ENCODE measurements around the gene SLC43A1. TPM values are rescaled to one million over a fixed set of nuclear protein-coding genes. Genes with fewer than 3 reads are reported as not detected.
A peak's percentile ranks its signal among the peaks of the same experiment; 100 is the strongest.

SLC43A1 gene
- total and polyA plus RNA-seq, 2 of the 4 experiments (the other 2 are of a cell fraction) = 10.0 to 17.0 TPM

DNA sequence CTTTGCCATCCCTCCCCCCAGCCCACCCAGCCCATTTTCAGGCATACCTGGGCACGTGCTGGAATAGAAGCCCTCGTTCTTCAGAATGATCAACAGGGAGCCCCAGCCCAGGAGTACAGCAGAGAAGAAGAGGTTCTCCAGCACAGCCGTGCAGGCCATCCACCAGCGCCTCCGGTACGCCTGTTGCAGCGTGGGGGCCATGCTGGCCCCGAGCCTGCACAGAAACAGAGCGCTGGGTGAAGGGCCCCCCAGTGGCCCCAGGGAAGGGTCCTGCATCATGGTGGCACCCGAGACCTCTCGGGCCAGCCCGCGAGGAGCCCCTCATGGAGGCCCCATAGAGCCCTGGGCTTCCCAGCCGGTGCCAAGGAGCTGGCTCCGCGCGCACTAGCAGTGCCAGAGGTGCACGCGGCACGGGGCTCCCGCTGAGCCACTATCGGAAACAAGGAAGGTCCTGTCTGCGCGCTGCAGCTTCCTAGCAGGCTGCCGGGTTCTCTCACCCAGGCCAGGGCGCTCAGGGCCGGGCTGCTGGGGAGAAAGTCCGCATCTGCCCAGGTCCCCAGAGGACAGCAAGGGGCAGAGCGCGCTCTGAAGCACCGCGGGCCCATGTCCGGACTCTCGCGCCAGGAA is 1.5 kb downstream of the SLC43A1 start:
- Histone ChIP-seq H3K9me3 (ENCODE audit: control insufficient read depth, insufficient read depth, low read length) (no peaks in the 10 kb centered on the region), H3K4me3 (ENCODE audit: insufficient read depth, low read depth, low read length) (peak overlapping the region; percentile 95), H3K4ac (ENCODE audit: low read depth, low read length) (peak overlapping the region; percentile 77), H4K5ac (ENCODE audit: low read depth, low read length) (0 out of 2 replicates have a peak overlapping the region, but pooled peaks have one; percentile 28), H3K27ac (ENCODE audit: insufficient read depth, low read length) (peak overlapping the region; percentile 63), H3K4me2 (ENCODE audit: low read depth, low read length) (peak overlapping the region; percentile 91), H4K8ac (ENCODE audit: low read depth in 2 of 2, low read length in 2 of 2) (peak overlapping the region; percentile 77 to 96; a peak in 3 of 4 replicates), H3K18ac (ENCODE audit: low read depth, low read length) (peak overlapping the region; percentile 40; the same call in 1 of the 2 replicates), H3K27me3 (ENCODE audit: control insufficient read depth, insufficient read depth, low read length) (no peaks in the 10 kb centered on the region), H3K79me1 (ENCODE audit: low read depth in 1 of 2, low read length in 2 of 2) (peaks cover 7 to 24% of the 10 kb centered on the region in 2 experiments; a peak in 3 of 4 replicates), H3K56ac (ENCODE audit: extremely low read depth, insufficient read depth, low read length) (no peak overlapping the region), H3K23ac (ENCODE audit: low read depth, low read length) (peak overlapping the region; percentile 96), H4K91ac (ENCODE audit: insufficient read depth, low read depth, low read length) (peak overlapping the region; percentile 89), H3K36me3 (ENCODE audit: control insufficient read depth, insufficient read depth, low read length) (peaks cover 4% of the 10 kb centered on the region; the same call in 1 of the 2 replicates), H2BK120ac (ENCODE audit: low read depth, low read length) (peak overlapping the region; percentile 42; the same call in 1 of the 2 replicates), H3K9ac (ENCODE audit: low read depth, low read length) (peak overlapping the region; percentile 75), H2AK5ac (ENCODE audit: low read depth, low read length) (peak overlapping the region; percentile 70; the same call in 1 of the 2 replicates), H2BK15ac (ENCODE audit: low read depth, low read length) (no peak overlapping the region; the same call in 2 of the 3 replicates), H2AFZ (replicated peaks; ENCODE audit: low read length, poor library complexity) (peak overlapping the region; percentile 94), H2BK5ac (ENCODE audit: low read depth, low read length, poor library complexity, severe bottlenecking) (no peak overlapping the region), H3K14ac (replicated peaks; ENCODE audit: low read depth, low read length) (peak overlapping the region; percentile 83), H2BK20ac (ENCODE audit: low read depth, low read length) (no peak overlapping the region), H2AK9ac (replicated peaks; ENCODE audit: low read depth, low read length, poor library complexity) (peak overlapping the region; percentile 98), H4K20me1 (ENCODE audit: insufficient read depth, low read length) (peaks cover 7% of the 10 kb centered on the region; the same call in 1 of the 2 replicates), H3K4me1 (ENCODE audit: control insufficient read depth, insufficient read depth, low read length) (no peaks in the 10 kb centered on the region; the same call in 1 of the 2 replicates), H3K9me1 (ENCODE audit: insufficient read depth, low read length) (no peaks in the 10 kb centered on the region; the same call in 1 of the 2 replicates)
- DNase-seq = peak; percentile 33
- WGBS, 2 experiments (ENCODE audit: extremely low coverage in 2 of 2, insufficient read length in 1 of 2) = 20% methylated on average over 24 of the region's 35 CpGs; no CpG with 5 or more reads in 1 of the 2 experiments
- dilution Hi-C loops (cut with HindIII; ENCODE audit: low sequenced_read_pairs, unreplicated experiment) = no loop called here
- ATAC-seq (ENCODE audit: low read depth) = peak; percentile 28
- in situ Hi-C loops (cut with MboI; ENCODE audit: low sequenced_read_pairs) = loop anchor here (25.0 kb wide), 1 partner anchor 677 kb away; no protein-coding TSS in a partner anchor
- ChIA-PET POLR2A (ENCODE audit: unreplicated experiment) (interaction anchor here (0.6 kb wide), 1 partner anchor 250 kb away, joined by 4 read pairs; no protein-coding TSS in a partner anchor), CTCF (interaction anchor here (0.6 to 3.0 kb wide), 4 partner anchors 13 to 123 kb away, joined by 3 to 17 read pairs (median 11); no protein-coding TSS in a partner anchor)
- BruUV-seq (replicated peaks) = no TSS peak
- intact Hi-C loops (cut with micrococcal nuclease) = no loop called here
- TF ChIP-seq CEBPB (IDR thresholded peaks at IDR 0.05; ENCODE audit: low read depth, low read length) (no peak), BHLHE40 (IDR thresholded peaks at IDR 0.05; ENCODE audit: low read depth, low read length) (peak; percentile 34; the same call in 1 of the 2 replicates), NFE2L2 (IDR thresholded peaks at IDR 0.05; ENCODE audit: low read depth, low read length) (no peak), FOS (IDR thresholded peaks at IDR 0.05; ENCODE audit: low read depth, low read length) (no peak), CHD1 (IDR thresholded peaks at IDR 0.05; ENCODE audit: low read depth, low read length) (no peak)
- TF ChIP-seq, protein P1, sequence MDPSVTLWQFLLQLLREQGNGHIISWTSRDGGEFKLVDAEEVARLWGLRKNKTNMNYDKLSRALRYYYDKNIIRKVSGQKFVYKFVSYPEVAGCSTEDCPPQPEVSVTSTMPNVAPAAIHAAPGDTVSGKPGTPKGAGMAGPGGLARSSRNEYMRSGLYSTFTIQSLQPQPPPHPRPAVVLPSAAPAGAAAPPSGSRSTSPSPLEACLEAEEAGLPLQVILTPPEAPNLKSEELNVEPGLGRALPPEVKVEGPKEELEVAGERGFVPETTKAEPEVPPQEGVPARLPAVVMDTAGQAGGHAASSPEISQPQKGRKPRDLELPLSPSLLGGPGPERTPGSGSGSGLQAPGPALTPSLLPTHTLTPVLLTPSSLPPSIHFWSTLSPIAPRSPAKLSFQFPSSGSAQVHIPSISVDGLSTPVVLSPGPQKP (IDR thresholded peaks at IDR 0.05; ENCODE audit: borderline replicate concordance, low read depth, low read length) = no peak
